GM23248 (cell line): ENCODE measurements around the gene TRAK2. TPM values are rescaled to one million over a fixed set of nuclear protein-coding genes. Genes with fewer than 3 reads are reported as not detected.

Source experiments
- DNase-seq: peaks from one replicate; pipeline ENCODE4 v3.0.0-alpha.2; 2015
- H2AFZ ChIP-seq: fragments of 200-600 bp; sonication (generic); 2 replicates; pipeline ENCODE4 v1.6.1; 2016; ENCODE audit warnings: antibody characterized with exemption
- H3F3A ChIP-seq: fragments of 200-600 bp; sonication (generic); 2 replicates; pipeline ENCODE4 v1.6.1; 2016; ENCODE audit warnings: mild to moderate bottlenecking, antibody characterized with exemption, mixed run types; ENCODE audit not compliant: insufficient read depth
- H3K27ac ChIP-seq: fragments of 200-600 bp; sonication (generic); 2 replicates; pipeline ENCODE4 v1.5.1; 2016; ENCODE audit warnings: mild to moderate bottlenecking
- H3K27me3 ChIP-seq: fragments of 200-600 bp; sonication (generic); replicated peaks from 2 replicates; pipeline ENCODE4 v1.6.1; 2016; ENCODE audit warnings: mild to moderate bottlenecking; ENCODE audit not compliant: insufficient read depth
- H3K36me3 ChIP-seq: fragments of 200-600 bp; sonication (generic); 2 replicates; pipeline ENCODE4 v1.6.1; 2016; ENCODE audit warnings: low read depth, mild to moderate bottlenecking
- H3K4me1 ChIP-seq: fragments of 200-600 bp; sonication (generic); 2 replicates; pipeline ENCODE4 v1.6.1; 2016; ENCODE audit warnings: mild to moderate bottlenecking; ENCODE audit not compliant: insufficient read depth
- H3K4me2 ChIP-seq: fragments of 200-600 bp; sonication (generic); one replicate; pipeline ENCODE4 v1.6.1; 2016; ENCODE audit warnings: mild to moderate bottlenecking; ENCODE audit not compliant: unreplicated experiment
- H3K4me3 ChIP-seq: fragments of 200-600 bp; sonication (generic); 2 replicates; pipeline ENCODE4 v1.5.1; 2016; ENCODE audit warnings: mild to moderate bottlenecking
- H3K79me2 ChIP-seq: fragments of 200-600 bp; sonication (generic); 2 replicates; pipeline ENCODE4 v1.6.1; 2016; ENCODE audit warnings: mild to moderate bottlenecking; ENCODE audit not compliant: insufficient read depth
- H3K9ac ChIP-seq: fragments of 200-600 bp; sonication (generic); 2 replicates; pipeline ENCODE4 v1.6.1; 2016; ENCODE audit warnings: mild to moderate bottlenecking
- H3K9me2 ChIP-seq: fragments of 200-600 bp; sonication (generic); 2 replicates; pipeline ENCODE4 v1.6.1; 2016; ENCODE audit warnings: mixed run types, mild to moderate bottlenecking, moderate library complexity; ENCODE audit not compliant: insufficient read depth
- H3K9me3 ChIP-seq: fragments of 200-600 bp; sonication (generic); one replicate; pipeline ENCODE4 v1.6.1; 2017; ENCODE audit warnings: low read depth
- H4K20me1 ChIP-seq: fragments of 200-600 bp; sonication (generic); 2 replicates; pipeline ENCODE4 v1.6.0; 2016; ENCODE audit not compliant: insufficient read depth
- EZH2 ChIP-seq: fragments of 200-600 bp; sonication (generic); IDR thresholded peaks from 2 replicates; pipeline ENCODE4 v1.6.1; 2018; ENCODE audit warnings: antibody characterized with exemption, mild to moderate bottlenecking; ENCODE audit not compliant: insufficient read depth, poor library complexity, severe bottlenecking
- EZH2phosphoT487 ChIP-seq: fragments of 200-600 bp; sonication (generic); IDR thresholded peaks from 2 replicates; pipeline ENCODE4 v1.6.1; 2018; ENCODE audit warnings: antibody characterized with exemption, moderate library complexity, mild to moderate bottlenecking, low read depth; ENCODE audit not compliant: insufficient read depth
- WGBS, 2 experiments: methylation state at CpG; one replicate each; pipeline ENCODE4 v1.1.6; 2015 to 2017; ENCODE audit warnings: low lambda C conversion rate in 2 of 2, low coverage in 1 of 2; ENCODE audit errors: missing lambda C conversion rate in 2 of 2; 5-methylcytosine and 5-hydroxymethylcytosine counted together
- in situ Hi-C: fragments of 300-500 bp; cut with MboI; formaldehyde crosslinking; loops from 2 replicates; pipeline ENCODE4 v1.15.0; 2020
- polyA plus RNA-seq: library from polyadenylated mRNA; unstranded; fragments of >200 nt; fragmentation: Nextera tagmentation; extraction: Ambion mirVana; gene quantifications from 2 replicates; pipeline ENCODE4 v1.2.1, GENCODE V29; 2016
- total RNA-seq: library from RNA; depleted of rRNA; stranded (reverse); fragments of >200 nt; shearing (Covaris generic); gene quantifications from 2 replicates; pipeline ENCODE4 v1.2.3, GENCODE V29; 2014

Gene TRAK2
- total and polyA plus RNA-seq, 2 experiments from 2014 or later, result 21.4 to 32.5 TPM

GRCh38 chr2:201396595-201396994 is 54.7 kb downstream of the TRAK2 start:
- TF ChIP-seq EZH2phosphoT487 (no peak), EZH2 (no peak)
- in situ Hi-C loops, result no loop called here

GRCh38 chr2:201383136-201383535 is 68.1 kb downstream of the TRAK2 start:
- H3F3A ChIP-seq, result no peaks in the 10 kb centered on the region
- WGBS, 2 experiments, result 13 to 17% methylated on average over 1 of the region's 1 CpG
- in situ Hi-C loops, result no loop called here
- peaks cover 74% of the 10 kb centered on the region for H3K36me3 ChIP-seq
- no peaks in the 10 kb centered on the region for H4K20me1 ChIP-seq
- H2AFZ ChIP-seq, result no peak overlapping the region
- TF ChIP-seq EZH2 (no peak), EZH2phosphoT487 (no peak)
- H3K9ac ChIP-seq, result no peak overlapping the region
- no peaks in the 10 kb centered on the region for H3K79me2 ChIP-seq
- no peak overlapping the region for H3K27ac ChIP-seq
- no peak overlapping the region for H3K4me2 ChIP-seq
- no peak for DNase-seq
- H3K9me2 ChIP-seq, result no peaks in the 10 kb centered on the region
- H3K27me3 ChIP-seq, result no peaks in the 10 kb centered on the region
- H3K4me1 ChIP-seq, result no peaks in the 10 kb centered on the region
- H3K9me3 ChIP-seq, result no peaks in the 10 kb centered on the region
- H3K4me3 ChIP-seq, result no peak overlapping the region

More at GRCh38 chr2:201396595-201396994, 54.7 kb downstream of the TRAK2 start:
- Histone ChIP-seq H3K79me2 (peaks cover 5% of the 10 kb centered on the region; the same call in 1 of the 2 replicates), H3K4me1 (no peaks in the 10 kb centered on the region), H3K27ac (no peak overlapping the region), H3K27me3 (no peaks in the 10 kb centered on the region), H3K36me3 (peaks cover 54% of the 10 kb centered on the region), H3K4me2 (no peak overlapping the region), H3K9ac (no peak overlapping the region), H3K9me2 (no peaks in the 10 kb centered on the region), H3K9me3 (no peaks in the 10 kb centered on the region), H4K20me1 (no peaks in the 10 kb centered on the region), H3F3A (no peaks in the 10 kb centered on the region), H3K4me3 (no peak overlapping the region), H2AFZ (no peak overlapping the region)
- 82 to 85% methylated on average over 8 of the region's 8 CpGs for WGBS, 2 experiments
- no peak for DNase-seq

- no peak for DNase-seq
Measured at GRCh38 chr2:201378496-201379397, 72.5 kb downstream of the TRAK2 start.

GRCh38 chr2:201377218-201377617 is 74.0 kb downstream of the TRAK2 start:
- H3K36me3 ChIP-seq, result peaks cover 30% of the 10 kb centered on the region
- H3K79me2 ChIP-seq, result no peaks in the 10 kb centered on the region
- H4K20me1 ChIP-seq, result no peaks in the 10 kb centered on the region
- no peak overlapping the region for H3K4me2 ChIP-seq
- no peak for TF ChIP-seq EZH2phosphoT487
- no peak for TF ChIP-seq EZH2
- no peak overlapping the region for H3K4me3 ChIP-seq
- no peak overlapping the region for H3K9ac ChIP-seq
- in situ Hi-C loops, result no loop called here
- H3K9me3 ChIP-seq, result no peaks in the 10 kb centered on the region
- H3F3A ChIP-seq, result no peaks in the 10 kb centered on the region
- H3K4me1 ChIP-seq, result no peaks in the 10 kb centered on the region
- no peak for DNase-seq
- WGBS, 2 experiments, result 97 to 100% methylated on average over 3 of the region's 3 CpGs
- H3K27ac ChIP-seq, result no peak overlapping the region
- H3K9me2 ChIP-seq, result no peaks in the 10 kb centered on the region
- H2AFZ ChIP-seq, result no peak overlapping the region
- H3K27me3 ChIP-seq, result no peaks in the 10 kb centered on the region

More at GRCh38 chr2:201378496-201379397, 72.5 kb downstream of the TRAK2 start:
- Histone ChIP-seq H3K4me3 (no peak overlapping the region), H3K4me2 (no peak overlapping the region), H3K9me2 (no peaks in the 10 kb centered on the region), H3K36me3 (peaks cover 40% of the 10 kb centered on the region), H3K27ac (no peak overlapping the region), H3F3A (no peaks in the 10 kb centered on the region), H3K4me1 (no peaks in the 10 kb centered on the region), H3K9me3 (no peaks in the 10 kb centered on the region), H2AFZ (no peak overlapping the region), H3K27me3 (no peaks in the 10 kb centered on the region), H3K9ac (no peak overlapping the region), H3K79me2 (no peaks in the 10 kb centered on the region), H4K20me1 (no peaks in the 10 kb centered on the region)
- in situ Hi-C loops, result no loop called here
- 83 to 93% methylated on average over 5 of the region's 5 CpGs for whole genome bisulfite sequencing, 2 experiments
- no peak for TF ChIP-seq EZH2
- no peak for TF ChIP-seq EZH2phosphoT487
